Skeletal muscle tissue (tissue), 4 donors: Measurements from ENCODE around the gene RBM42. TPM values are rescaled to one million over a fixed set of nuclear protein-coding genes. Genes with fewer than 3 reads are reported as not detected.
"Not testable (repeated sequence)": the region's sequence is repeated elsewhere in the genome, so short reads cannot be mapped to it uniquely, and the experiment has no call there.

Experiments
- H3K27ac ChIP-seq: one replicate; pipeline ENCODE4 v1.7.0; 2013; ENCODE audit warnings: mild to moderate bottlenecking, low read depth, low read length, inconsistent platforms
- H3K27me3 ChIP-seq, 3 donors: one replicate each; pipeline ENCODE4 v1.7.0; 2013; ENCODE audit warnings: low read length in 3 of 3; ENCODE audit not compliant: control insufficient read depth in 3 of 3, insufficient read depth in 3 of 3
- H3K36me3 ChIP-seq, 3 donors: one replicate each; pipeline ENCODE4 v1.7.0; 2013; ENCODE audit warnings: low read length in 3 of 3; ENCODE audit not compliant: control insufficient read depth in 3 of 3, insufficient read depth in 3 of 3
- H3K4me1 ChIP-seq, 3 donors: one replicate each; pipeline ENCODE4 v1.7.0; 2013; ENCODE audit warnings: low read length in 3 of 3, mild to moderate bottlenecking in 3 of 3; ENCODE audit not compliant: control insufficient read depth in 3 of 3, insufficient read depth in 3 of 3
- H3K4me3 ChIP-seq, 3 donors: one replicate each; pipeline ENCODE4 v1.7.0; 2013; ENCODE audit warnings: low read length in 3 of 3
- H3K9ac ChIP-seq, 3 donors: one replicate each; pipeline ENCODE4 v1.7.0; 2013; ENCODE audit warnings: low read length in 3 of 3, mild to moderate bottlenecking in 3 of 3, moderate library complexity in 2 of 3, low read depth in 1 of 3
- H3K9me3 ChIP-seq, 3 donors: one replicate each; pipeline ENCODE4 v1.7.0; 2013; ENCODE audit warnings: low read length in 3 of 3; ENCODE audit not compliant: control insufficient read depth in 3 of 3
- total RNA-seq: library from RNA; depleted of rRNA; stranded (reverse); fragments of >200 nt; gene quantifications from one replicate; pipeline ENCODE4 v1.2.3, GENCODE V29; 2014
- donor health status: Osteomylitis.

Gene RBM42
- total RNA-seq, 1 donor from 2014 or later: 20.9 TPM

DNA sequence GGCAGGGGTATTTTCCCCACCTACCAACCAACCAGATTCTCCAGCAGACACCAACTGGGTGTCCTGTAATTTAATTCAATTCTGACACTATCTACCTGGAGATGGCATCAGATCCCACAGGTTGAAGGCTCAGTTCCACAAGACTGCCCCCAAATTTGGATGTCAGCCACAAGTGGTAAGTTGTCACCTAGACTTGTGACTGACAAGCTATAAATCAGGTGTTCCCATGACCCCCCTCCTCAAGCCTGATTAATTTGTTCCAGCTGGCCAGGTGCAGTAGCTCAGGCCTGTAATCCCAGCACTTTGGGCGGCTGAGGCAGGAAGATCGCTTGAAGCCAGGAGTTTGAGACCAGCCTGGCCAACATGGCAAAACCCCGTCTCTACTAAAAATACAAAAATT, 26.9 kb upstream of the RBM42 start:
- Histone ChIP-seq H3K4me1 (no peaks in the 10 kb centered on the region), H3K9ac (no peak overlapping the region), H3K27me3 (peaks cover 0 to 2% (median 0%) of the 10 kb centered on the region in 3 donors), H3K27ac (no peak overlapping the region), H3K4me3 (no peak overlapping the region), H3K9me3 (no peaks in the 10 kb centered on the region), H3K36me3 (no peaks in the 10 kb centered on the region)

DNA sequence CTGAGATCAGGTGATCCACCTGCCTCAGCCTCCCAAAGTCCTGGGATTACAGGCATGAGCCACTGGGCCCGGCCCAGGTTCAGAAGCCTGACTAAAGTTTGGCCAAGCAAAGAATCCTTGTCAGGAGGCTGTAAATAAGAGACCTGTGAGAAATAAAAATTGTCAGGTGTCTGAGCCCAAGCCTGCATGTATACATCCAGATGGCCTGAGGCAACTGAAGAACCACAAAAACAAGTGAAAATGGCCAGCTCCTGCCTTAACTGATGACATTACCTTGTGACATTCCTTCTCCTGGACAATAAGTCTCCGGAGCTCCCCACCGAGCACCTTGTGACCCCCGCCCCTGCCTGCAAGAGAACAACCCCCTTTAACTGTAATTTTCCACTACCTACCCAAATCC, 24.4 kb upstream of the RBM42 start:
- not testable (repeated sequence) for H3K9ac ChIP-seq, H3K27me3 ChIP-seq, H3K4me1 ChIP-seq, H3K4me3 ChIP-seq, H3K27ac ChIP-seq, H3K36me3 ChIP-seq, H3K9me3 ChIP-seq

DNA sequence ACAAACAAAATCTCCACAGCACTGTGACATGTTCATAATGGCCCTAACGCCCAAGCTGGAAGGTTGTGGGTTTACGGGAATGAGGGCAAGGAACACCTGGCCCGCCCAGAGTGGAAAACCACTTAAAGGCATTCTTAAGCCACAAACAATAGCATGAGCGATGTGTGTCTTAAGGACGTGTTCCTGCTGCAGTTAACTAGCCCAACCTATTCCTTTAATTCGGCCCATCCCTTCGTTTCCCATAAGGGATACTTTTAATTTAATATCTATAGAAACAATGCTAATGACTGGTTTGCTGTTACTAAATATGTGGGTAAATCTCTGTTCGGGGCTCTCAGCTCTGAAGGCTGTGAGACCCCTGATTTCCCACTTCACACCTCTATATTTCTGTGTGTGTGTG, 21.7 kb upstream of the RBM42 start:
- H3K9ac ChIP-seq, H3K9me3 ChIP-seq, H3K4me3 ChIP-seq, H3K36me3 ChIP-seq, H3K27ac ChIP-seq, H3K27me3 ChIP-seq, H3K4me1 ChIP-seq: not testable (repeated sequence)

DNA sequence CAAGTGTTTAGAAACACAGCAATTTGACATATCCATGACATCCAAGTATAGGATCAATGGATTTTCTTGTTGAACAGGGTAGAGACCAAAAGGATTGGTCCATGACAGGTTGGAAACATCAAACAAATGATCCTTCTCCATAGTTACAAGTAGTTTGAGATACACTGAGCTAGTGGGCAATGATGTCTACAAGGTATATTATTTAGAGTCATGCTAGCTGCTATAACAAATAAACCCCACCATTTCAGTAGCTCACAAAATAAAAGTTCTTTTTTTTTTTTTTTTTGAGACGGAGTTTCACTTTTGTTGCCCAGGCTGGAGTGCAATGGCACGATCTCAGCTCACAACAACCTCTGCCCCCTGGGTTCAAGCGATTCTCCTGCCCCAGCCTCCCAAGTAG, 21.2 kb upstream of the RBM42 start:
- Histone ChIP-seq H3K27me3 (peaks cover 0 to 2% (median 0%) of the 10 kb centered on the region in 3 donors), H3K27ac (no peak overlapping the region), H3K4me1 (peaks cover 6 to 7% (median 6%) of the 10 kb centered on the region in 3 donors), H3K9me3 (peaks cover 0 to 2% (median 0%) of the 10 kb centered on the region in 3 donors), H3K4me3 (no peak overlapping the region), H3K9ac (no peak overlapping the region), H3K36me3 (no peaks in the 10 kb centered on the region)

DNA sequence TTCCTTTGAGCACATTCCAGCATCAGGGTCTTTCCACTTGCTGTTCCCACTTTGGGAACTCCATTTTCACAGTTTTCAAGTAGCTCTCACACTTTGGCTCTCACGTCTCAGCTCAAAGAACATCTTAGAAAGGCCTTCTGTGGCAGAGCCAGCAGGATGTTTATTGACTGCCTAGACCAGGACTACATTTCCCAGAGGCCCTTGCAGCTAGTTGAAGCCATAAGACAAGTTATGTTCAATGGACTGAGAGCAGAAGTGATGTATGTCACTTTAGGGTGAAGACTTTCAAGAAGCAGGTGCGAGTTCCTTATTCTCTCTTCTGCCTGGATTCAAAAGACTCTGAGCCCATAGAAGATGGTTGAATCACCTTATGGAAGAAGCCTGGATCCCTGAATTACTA, 20.6 kb upstream of the RBM42 start:
- Histone ChIP-seq H3K27me3 (peaks cover 0 to 2% (median 0%) of the 10 kb centered on the region in 3 donors), H3K9ac (no peak overlapping the region), H3K4me3 (no peak overlapping the region), H3K27ac (no peak overlapping the region), H3K9me3 (peaks cover 0 to 2% (median 0%) of the 10 kb centered on the region in 3 donors), H3K36me3 (no peaks in the 10 kb centered on the region), H3K4me1 (peaks cover 11 to 13% (median 12%) of the 10 kb centered on the region in 3 donors)

DNA sequence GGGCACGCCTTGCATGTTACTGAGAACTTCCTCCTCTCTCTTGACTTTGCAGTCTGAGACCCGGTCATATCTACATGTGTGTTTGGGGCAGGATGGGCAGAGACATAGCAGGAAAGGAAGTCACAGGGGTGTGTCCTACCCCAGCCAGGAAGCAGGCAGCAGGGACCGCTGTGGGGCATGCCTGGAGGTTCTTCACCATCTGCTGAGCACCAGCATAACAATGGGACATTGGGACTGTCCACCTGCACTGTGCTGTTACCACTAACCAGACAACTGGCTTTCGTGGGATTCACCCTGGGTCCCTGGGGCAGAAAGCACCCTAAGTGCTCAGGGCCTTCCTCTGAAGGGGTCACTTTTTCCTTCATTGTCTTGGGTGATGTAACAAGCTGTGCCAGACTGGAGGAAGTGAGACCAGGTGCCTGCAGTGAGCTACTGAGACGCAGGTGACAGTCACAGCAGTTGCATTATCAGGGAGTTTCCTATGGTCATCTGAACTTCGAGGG, 18.9 kb upstream of the RBM42 start:
- peaks cover 0 to under 1% (median 0%) of the 10 kb centered on the region in 3 donors for H3K27me3 ChIP-seq
- H3K9me3 ChIP-seq: peaks cover 0 to 2% (median 0%) of the 10 kb centered on the region in 3 donors
- H3K4me3 ChIP-seq: no peak overlapping the region
- no peak overlapping the region for H3K9ac ChIP-seq
- H3K4me1 ChIP-seq: peaks cover 11 to 16% (median 14%) of the 10 kb centered on the region in 3 donors
- H3K27ac ChIP-seq: no peak overlapping the region
- H3K36me3 ChIP-seq: peaks cover 0 to 2% (median 0%) of the 10 kb centered on the region in 3 donors

DNA sequence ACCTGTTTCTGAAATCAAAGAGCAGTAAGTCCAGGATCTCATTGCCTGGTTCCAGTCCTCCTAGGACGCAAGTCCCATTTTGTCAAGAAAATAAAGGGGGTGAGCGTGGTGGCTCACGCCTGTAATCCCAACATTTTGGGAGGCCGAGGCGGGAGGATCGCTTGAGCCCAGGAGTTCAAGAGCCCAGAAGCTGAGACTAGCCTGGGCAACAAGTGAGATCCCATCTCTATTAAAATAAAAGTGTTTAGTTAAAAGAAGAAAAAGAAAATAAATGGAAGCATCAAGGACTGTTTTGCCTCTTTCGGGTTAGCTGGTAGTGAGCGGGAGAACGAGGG, 16.6 kb upstream of the RBM42 start:
- H3K27me3 ChIP-seq: no peaks in the 10 kb centered on the region
- H3K9ac ChIP-seq: peak overlapping the region; percentile 72 to 93 (median 87)
- no peak overlapping the region for H3K27ac ChIP-seq
- peak overlapping the region; percentile 74 to 94 (median 88) for H3K4me3 ChIP-seq
- peaks cover 11 to 16% (median 14%) of the 10 kb centered on the region in 3 donors for H3K4me1 ChIP-seq
- peaks cover 0 to 2% (median 0%) of the 10 kb centered on the region in 3 donors for H3K9me3 ChIP-seq
- peaks cover 0 to 12% (median 4%) of the 10 kb centered on the region in 3 donors for H3K36me3 ChIP-seq

DNA sequence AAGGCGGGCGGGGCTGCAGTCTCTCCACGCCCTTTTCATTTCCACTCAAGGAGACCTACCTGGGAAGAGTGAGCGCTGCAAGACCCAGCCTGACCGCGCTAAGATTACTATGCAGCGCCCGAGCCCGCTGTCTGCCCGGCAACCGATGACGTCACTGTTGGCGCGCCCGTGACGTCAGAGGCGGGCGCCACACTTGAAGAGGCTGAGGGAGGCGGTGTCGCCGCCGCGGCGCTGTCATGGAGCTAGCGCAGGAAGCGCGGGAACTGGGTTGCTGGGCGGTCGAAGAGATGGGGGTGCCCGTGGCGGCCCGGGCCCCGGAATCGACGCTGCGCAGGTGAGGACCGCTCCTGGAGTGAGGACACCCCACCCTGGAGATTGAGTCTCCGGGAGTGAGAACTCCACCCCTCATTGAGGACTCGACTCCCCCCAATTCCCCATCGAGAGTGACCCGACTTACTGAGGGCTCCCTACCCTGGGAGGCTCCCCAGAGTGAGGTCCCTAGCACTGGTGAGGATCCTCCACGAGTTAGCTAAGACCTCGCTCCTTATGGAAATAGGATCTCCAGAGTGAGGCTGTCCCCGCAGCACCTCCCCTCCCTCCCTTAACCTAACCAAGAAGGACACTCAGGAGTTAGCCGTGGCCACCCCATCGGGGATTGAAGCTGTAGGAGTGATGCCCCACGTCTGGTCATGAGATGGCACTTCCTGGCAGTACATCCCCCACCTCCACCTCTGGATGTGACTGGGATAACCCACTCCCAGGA, 16.1 kb upstream of the RBM42 start, which contains the start of gene HAUS5:
TSS of gene HAUS5 (plus strand) at position 177 of the 763 bp plus-strand sequence. CDS start at position 237, 60 bp downstream.
- H3K27me3 ChIP-seq: no peaks in the 10 kb centered on the region
- H3K9ac ChIP-seq: peak within 1 kb of the TSS; percentile 87 to 93 (median 88)
- H3K27ac ChIP-seq: peak within 1 kb of the TSS; percentile 14
- peaks cover 0 to 2% (median 0%) of the 10 kb centered on the region in 3 donors for H3K9me3 ChIP-seq
- H3K4me1 ChIP-seq: peaks cover 11 to 16% (median 14%) of the 10 kb centered on the region in 3 donors
- H3K4me3 ChIP-seq: peak within 1 kb of the TSS; percentile 74 to 94 (median 88)
- H3K36me3 ChIP-seq: peaks cover 4 to 12% (median 8%) of the 10 kb centered on the region in 3 donors

DNA sequence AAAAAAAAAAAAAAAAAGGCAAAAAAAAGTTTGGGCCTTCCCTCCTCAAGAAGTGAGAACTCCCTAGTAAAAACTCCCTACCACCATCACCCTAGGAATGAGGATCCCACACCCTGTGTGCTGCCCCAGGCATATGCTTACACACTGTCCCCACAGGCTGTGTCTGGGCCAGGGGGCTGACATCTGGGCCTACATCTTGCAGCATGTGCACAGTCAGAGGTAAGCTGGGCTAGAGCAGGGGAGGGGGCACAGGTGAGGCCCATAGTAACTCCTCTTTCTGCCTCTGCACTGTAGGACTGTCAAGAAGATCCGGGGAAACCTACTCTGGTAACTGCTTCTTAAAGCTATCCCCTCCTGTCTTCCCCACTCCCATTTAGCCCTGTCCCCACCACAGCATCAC, 15.3 kb upstream of the RBM42 start:
- H3K27ac ChIP-seq: no peak overlapping the region
- H3K36me3 ChIP-seq: peaks cover 6 to 12% (median 9%) of the 10 kb centered on the region in 3 donors
- peak overlapping the region in 1 of 3 donors; percentile 16 for H3K9ac ChIP-seq
- H3K9me3 ChIP-seq: no peaks in the 10 kb centered on the region
- no peaks in the 10 kb centered on the region for H3K27me3 ChIP-seq
- H3K4me3 ChIP-seq: no peak overlapping the region
- H3K4me1 ChIP-seq: peaks cover 11 to 16% (median 14%) of the 10 kb centered on the region in 3 donors

DNA sequence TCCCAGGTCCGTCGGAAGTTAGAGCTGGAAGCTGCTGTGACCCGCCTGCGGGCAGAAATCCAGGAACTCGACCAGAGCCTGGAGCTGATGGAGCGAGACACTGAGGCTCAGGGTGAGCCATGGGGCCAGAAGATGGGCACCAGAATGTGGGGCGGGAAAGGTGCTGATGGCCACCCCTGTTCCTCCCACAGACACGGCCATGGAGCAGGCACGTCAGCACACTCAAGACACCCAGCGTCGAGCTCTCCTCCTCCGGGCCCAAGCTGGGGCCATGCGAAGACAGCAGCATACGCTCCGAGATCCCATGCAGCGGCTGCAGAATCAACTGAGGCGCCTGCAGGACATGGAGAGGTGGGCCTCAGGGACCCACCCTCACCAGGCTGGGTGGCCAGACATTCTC, 13.8 kb upstream of the RBM42 start:
- H3K4me1 ChIP-seq: peaks cover 11 to 16% (median 14%) of the 10 kb centered on the region in 3 donors

More for the DNA sequence above, 13.8 kb upstream of the RBM42 start:
- H3K27me3 ChIP-seq: no peaks in the 10 kb centered on the region
- H3K36me3 ChIP-seq: peaks cover 6 to 16% (median 9%) of the 10 kb centered on the region in 3 donors
- H3K9me3 ChIP-seq: no peaks in the 10 kb centered on the region
- no peak overlapping the region for H3K27ac ChIP-seq
- no peak overlapping the region for H3K4me3 ChIP-seq
- no peak overlapping the region for H3K9ac ChIP-seq
